ENCODE data around the gene PTPRK.

PTPRK gene

DNA sequence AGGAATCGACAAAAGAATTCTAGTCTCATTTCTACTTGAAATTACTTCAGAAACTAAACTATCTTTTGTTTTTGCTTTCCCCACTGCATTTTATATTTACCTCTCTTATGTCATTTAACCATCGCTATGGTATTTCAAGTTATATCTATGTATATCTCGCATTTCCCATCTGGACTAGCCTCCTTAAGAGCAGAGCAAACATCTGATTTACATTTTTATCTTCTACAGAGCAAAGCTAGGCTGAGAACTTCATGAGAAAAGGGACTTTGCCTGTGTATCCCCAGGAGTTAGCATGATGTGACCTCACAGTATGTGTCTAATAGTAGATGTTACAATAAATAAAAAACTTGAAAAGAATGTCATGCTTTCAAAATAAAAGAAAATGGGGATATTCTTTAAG lies 201.2 kb downstream of the PTPRK start:
- Mint-ChIP-seq H3K27ac (no peak overlapping the region), H3K4me1 (ENCODE audit: low read depth) (no peaks in the 10 kb centered on the region), H3K27me3 (no peaks in the 10 kb centered on the region), H3K36me3 (peaks cover 9% of the 10 kb centered on the region), H3K9me3 (ENCODE audit: low read depth) (no peaks in the 10 kb centered on the region), H3K4me3 (no peak overlapping the region)

DNA sequence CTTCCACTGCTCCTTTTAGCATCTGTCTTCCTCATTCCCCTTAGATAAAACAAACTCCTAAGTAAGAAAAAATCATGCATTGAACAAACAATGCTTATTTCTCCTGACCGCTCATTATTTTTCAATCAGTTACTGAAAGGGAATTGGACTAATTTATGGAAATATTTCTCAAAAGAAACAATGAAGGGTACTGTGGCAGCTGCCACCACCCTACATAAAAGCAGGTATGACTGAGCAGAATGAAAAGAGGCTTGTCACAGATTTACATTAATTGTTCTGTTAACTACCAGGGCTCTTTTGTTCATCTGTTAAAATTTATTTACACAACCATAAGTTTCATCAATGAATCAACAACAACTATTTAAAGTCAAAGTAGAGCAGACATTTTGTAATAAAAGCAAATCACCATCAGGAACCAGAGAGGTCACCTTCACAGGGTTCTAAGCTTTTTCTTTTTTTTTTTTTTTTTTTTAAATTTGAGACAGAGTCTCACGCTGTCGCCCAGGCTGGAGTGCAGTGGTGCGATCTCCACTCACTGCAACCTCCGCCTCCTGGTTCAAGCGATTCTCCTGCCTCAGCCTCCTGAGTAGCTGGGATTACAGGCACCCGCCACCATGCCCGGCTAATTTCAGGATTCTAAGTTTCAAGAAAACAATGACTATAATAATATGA lies 204.0 kb downstream of the PTPRK start:
- no peak overlapping the region for H3K4me3 Mint-ChIP-seq
- no peaks in the 10 kb centered on the region for H3K27me3 Mint-ChIP-seq
- H3K27ac Mint-ChIP-seq = no peak overlapping the region
- H3K36me3 Mint-ChIP-seq = peaks cover 5% of the 10 kb centered on the region
- no peaks in the 10 kb centered on the region for H3K9me3 Mint-ChIP-seq (ENCODE audit: low read depth)
- H3K4me1 Mint-ChIP-seq (ENCODE audit: low read depth) = peaks cover 10% of the 10 kb centered on the region

- H3K27me3 Mint-ChIP-seq = no peaks in the 10 kb centered on the region
- peaks cover 10% of the 10 kb centered on the region for H3K4me1 Mint-ChIP-seq (ENCODE audit: low read depth)
- H3K36me3 Mint-ChIP-seq = peaks cover 1% of the 10 kb centered on the region
- H3K27ac Mint-ChIP-seq = no peak overlapping the region
- no peak overlapping the region for H3K4me3 Mint-ChIP-seq
- H3K9me3 Mint-ChIP-seq (ENCODE audit: low read depth) = no peaks in the 10 kb centered on the region
Observed at GRCh38 chr6:128314190-128314589, 206.2 kb downstream of the PTPRK start.

DNA sequence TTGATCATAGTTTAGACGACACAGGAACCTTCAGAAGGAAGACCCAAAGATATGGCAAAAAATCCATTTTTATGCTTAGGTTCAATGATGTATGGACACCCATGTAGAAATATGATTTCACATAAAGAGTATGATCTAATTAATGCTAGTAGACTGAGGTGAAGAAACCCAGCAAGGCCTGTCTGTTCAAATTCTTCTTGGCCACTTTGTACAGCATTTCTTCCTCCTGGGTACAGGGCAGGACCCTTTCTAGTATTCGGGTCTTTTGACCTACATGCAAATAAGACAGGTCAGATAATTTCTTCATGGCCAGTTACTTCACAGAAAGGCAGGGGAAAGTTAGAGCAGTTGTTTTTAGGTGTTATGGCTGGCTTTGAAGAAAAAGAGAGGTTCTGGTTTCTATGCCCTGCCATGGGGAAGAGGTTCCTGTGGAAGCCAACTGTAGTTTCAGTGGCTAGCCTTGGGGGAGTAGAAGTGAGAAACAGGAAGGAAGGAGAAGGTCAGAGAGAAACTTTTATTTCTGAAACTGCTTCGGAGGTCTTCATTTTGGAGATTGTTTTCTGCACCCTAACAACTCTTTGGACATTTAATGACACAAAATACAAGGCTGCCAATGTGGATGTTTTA lies 208.3 kb downstream of the PTPRK start:
- H3K9me3 Mint-ChIP-seq (ENCODE audit: low read depth) = no peaks in the 10 kb centered on the region
- H3K4me3 Mint-ChIP-seq = no peak overlapping the region
- H3K27ac Mint-ChIP-seq = peak overlapping the region; percentile 30
- H3K27me3 Mint-ChIP-seq = no peaks in the 10 kb centered on the region
- no peaks in the 10 kb centered on the region for H3K36me3 Mint-ChIP-seq
- peaks cover 10% of the 10 kb centered on the region for H3K4me1 Mint-ChIP-seq (ENCODE audit: low read depth)

GRCh38 chr6:128310451-128310850 lies 209.9 kb downstream of the PTPRK start:
- H3K36me3 Mint-ChIP-seq = no peaks in the 10 kb centered on the region
- H3K9me3 Mint-ChIP-seq (ENCODE audit: low read depth) = no peaks in the 10 kb centered on the region
- H3K27me3 Mint-ChIP-seq = no peaks in the 10 kb centered on the region
- peaks cover 10% of the 10 kb centered on the region for H3K4me1 Mint-ChIP-seq (ENCODE audit: low read depth)
- no peak overlapping the region for H3K27ac Mint-ChIP-seq
- no peak overlapping the region for H3K4me3 Mint-ChIP-seq

DNA sequence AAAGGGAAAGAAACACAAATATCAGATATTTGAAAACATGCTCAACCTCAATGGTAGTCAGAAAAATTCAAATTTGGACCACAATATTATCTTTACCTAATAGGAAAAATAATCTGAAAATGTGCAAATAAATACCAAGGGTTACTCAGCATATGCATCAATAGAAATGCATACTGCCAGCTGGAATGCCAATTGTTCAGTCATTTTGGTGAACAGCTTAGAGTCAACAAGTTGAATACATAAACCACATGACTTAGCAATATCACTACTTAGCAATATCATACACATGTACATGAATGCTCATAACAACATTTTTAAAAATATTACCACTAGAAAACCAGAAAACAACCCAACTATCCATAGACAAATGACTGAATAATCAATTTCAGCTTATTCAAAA lies 212.7 kb downstream of the PTPRK start:
- H3K9me3 Mint-ChIP-seq (ENCODE audit: low read depth) = peaks cover 6% of the 10 kb centered on the region

DNA sequence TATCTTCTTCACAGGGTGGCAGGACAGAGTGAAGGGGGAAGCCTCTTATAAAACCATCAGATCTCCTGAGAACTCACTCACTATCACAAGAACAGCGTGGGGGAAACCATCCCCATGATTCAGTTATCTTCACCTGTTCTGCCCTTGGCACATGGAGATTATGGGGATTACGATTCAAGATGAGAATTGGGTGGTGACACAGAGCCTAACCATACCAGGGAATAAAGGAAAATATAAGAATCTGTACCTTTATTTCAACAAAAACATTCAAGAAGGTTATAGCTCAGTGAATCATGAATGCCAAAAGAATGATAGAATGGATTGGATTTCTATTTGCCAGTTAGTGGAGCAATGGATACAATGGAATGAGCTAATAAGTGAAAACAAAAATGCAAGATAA lies 214.4 kb downstream of the PTPRK start:
- Mint-ChIP-seq H3K36me3 (no peaks in the 10 kb centered on the region), H3K27ac (no peak overlapping the region), H3K9me3 (ENCODE audit: low read depth) (peaks cover 9% of the 10 kb centered on the region), H3K4me3 (no peak overlapping the region), H3K27me3 (no peaks in the 10 kb centered on the region), H3K4me1 (ENCODE audit: low read depth) (peaks cover 8% of the 10 kb centered on the region)

More for the DNA sequence above, 212.7 kb downstream of the PTPRK start:
- no peaks in the 10 kb centered on the region for H3K36me3 Mint-ChIP-seq
- no peak overlapping the region for H3K4me3 Mint-ChIP-seq
- H3K27me3 Mint-ChIP-seq = no peaks in the 10 kb centered on the region
- H3K27ac Mint-ChIP-seq = no peak overlapping the region
- H3K4me1 Mint-ChIP-seq (ENCODE audit: low read depth) = peaks cover 11% of the 10 kb centered on the region

- peaks cover 9% of the 10 kb centered on the region for H3K9me3 Mint-ChIP-seq (ENCODE audit: low read depth)
- no peak overlapping the region for H3K4me3 Mint-ChIP-seq
- no peak overlapping the region for H3K27ac Mint-ChIP-seq
- H3K36me3 Mint-ChIP-seq = no peaks in the 10 kb centered on the region
- peaks cover 8% of the 10 kb centered on the region for H3K4me1 Mint-ChIP-seq (ENCODE audit: low read depth)
- no peaks in the 10 kb centered on the region for H3K27me3 Mint-ChIP-seq
Observed at GRCh38 chr6:128305228-128305627, 215.2 kb downstream of the PTPRK start.

- no peaks in the 10 kb centered on the region for H3K36me3 Mint-ChIP-seq
- peaks cover 9% of the 10 kb centered on the region for H3K9me3 Mint-ChIP-seq (ENCODE audit: low read depth)
- H3K27me3 Mint-ChIP-seq = no peaks in the 10 kb centered on the region
- no peak overlapping the region for H3K27ac Mint-ChIP-seq
- peaks cover 8% of the 10 kb centered on the region for H3K4me1 Mint-ChIP-seq (ENCODE audit: low read depth)
- no peak overlapping the region for H3K4me3 Mint-ChIP-seq
Observed at GRCh38 chr6:128303870-128304269, 216.5 kb downstream of the PTPRK start.

GRCh38 chr6:128302942-128303341 lies 217.5 kb downstream of the PTPRK start:
- H3K4me3 Mint-ChIP-seq = no peak overlapping the region
- no peak overlapping the region for H3K27ac Mint-ChIP-seq
- peaks cover 9% of the 10 kb centered on the region for H3K9me3 Mint-ChIP-seq (ENCODE audit: low read depth)
- H3K36me3 Mint-ChIP-seq = no peaks in the 10 kb centered on the region
- peaks cover 8% of the 10 kb centered on the region for H3K4me1 Mint-ChIP-seq (ENCODE audit: low read depth)
- no peaks in the 10 kb centered on the region for H3K27me3 Mint-ChIP-seq

GRCh38 chr6:128295670-128296069 lies 224.7 kb downstream of the PTPRK start:
- Mint-ChIP-seq H3K27ac (no peak overlapping the region), H3K36me3 (peaks cover 9% of the 10 kb centered on the region), H3K4me1 (ENCODE audit: low read depth) (no peaks in the 10 kb centered on the region), H3K27me3 (no peaks in the 10 kb centered on the region), H3K9me3 (ENCODE audit: low read depth) (peaks cover 4% of the 10 kb centered on the region), H3K4me3 (no peak overlapping the region)

- Mint-ChIP-seq H3K4me3 (no peak overlapping the region), H3K4me1 (ENCODE audit: low read depth) (peaks cover 10% of the 10 kb centered on the region), H3K27ac (no peak overlapping the region), H3K27me3 (no peaks in the 10 kb centered on the region), H3K36me3 (peaks cover 12% of the 10 kb centered on the region), H3K9me3 (ENCODE audit: low read depth) (no peaks in the 10 kb centered on the region)
Observed at GRCh38 chr6:128290221-128290620, 230.2 kb downstream of the PTPRK start.

DNA sequence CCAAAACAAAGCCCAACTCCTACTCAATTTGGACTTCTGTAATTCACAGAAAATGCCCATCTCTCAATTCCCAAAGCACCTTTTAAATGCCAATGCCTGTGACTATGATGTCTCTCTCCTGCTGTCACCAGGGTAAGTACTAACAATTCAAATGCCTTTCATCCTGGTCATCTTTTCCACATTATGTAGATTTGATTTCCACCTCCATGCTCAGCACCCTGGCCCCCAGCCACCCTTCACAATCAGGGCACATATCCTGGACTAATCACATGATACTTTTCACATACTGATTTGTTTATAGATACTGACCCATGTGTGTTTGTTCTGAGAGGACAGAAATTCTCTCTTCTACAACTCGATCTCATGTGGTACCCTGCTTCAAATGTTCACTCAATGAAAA lies 236.3 kb downstream of the PTPRK start:
- peak overlapping the region; percentile 28 for H3K27ac Mint-ChIP-seq
- no peaks in the 10 kb centered on the region for H3K27me3 Mint-ChIP-seq
- peaks cover 7% of the 10 kb centered on the region for H3K36me3 Mint-ChIP-seq
- H3K4me3 Mint-ChIP-seq = no peak overlapping the region
- H3K4me1 Mint-ChIP-seq (ENCODE audit: low read depth) = peaks cover 10% of the 10 kb centered on the region
- no peaks in the 10 kb centered on the region for H3K9me3 Mint-ChIP-seq (ENCODE audit: low read depth)

- H3K4me1 Mint-ChIP-seq (ENCODE audit: low read depth) = peaks cover 10% of the 10 kb centered on the region
- no peaks in the 10 kb centered on the region for H3K9me3 Mint-ChIP-seq (ENCODE audit: low read depth)
- no peaks in the 10 kb centered on the region for H3K27me3 Mint-ChIP-seq
- peaks cover 7% of the 10 kb centered on the region for H3K36me3 Mint-ChIP-seq
- no peak overlapping the region for H3K27ac Mint-ChIP-seq
- H3K4me3 Mint-ChIP-seq = no peak overlapping the region
Observed at GRCh38 chr6:128282961-128283360, 237.4 kb downstream of the PTPRK start.

DNA sequence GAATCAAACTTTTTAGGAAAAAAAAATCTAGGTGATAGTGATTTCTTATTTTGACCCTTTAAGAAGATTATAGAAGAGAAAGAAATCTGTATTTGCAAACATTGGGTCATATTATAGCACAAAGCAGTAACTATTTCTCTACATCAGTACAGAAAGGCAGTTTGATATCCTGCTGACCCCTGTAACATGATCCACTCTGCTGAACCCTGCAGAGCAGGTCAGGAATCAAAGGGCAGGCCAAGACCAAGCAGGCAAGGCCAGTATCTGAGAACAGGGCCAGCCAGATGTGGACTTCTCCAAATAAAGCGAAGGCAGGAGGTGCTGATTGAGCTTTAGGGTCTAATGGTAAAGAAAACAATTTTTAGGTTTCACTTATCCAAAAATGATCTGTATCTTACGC lies 239.4 kb downstream of the PTPRK start:
- Mint-ChIP-seq H3K4me3 (no peak overlapping the region), H3K36me3 (no peaks in the 10 kb centered on the region), H3K27ac (no peak overlapping the region), H3K27me3 (no peaks in the 10 kb centered on the region), H3K9me3 (ENCODE audit: low read depth) (no peaks in the 10 kb centered on the region), H3K4me1 (ENCODE audit: low read depth) (no peaks in the 10 kb centered on the region)

DNA sequence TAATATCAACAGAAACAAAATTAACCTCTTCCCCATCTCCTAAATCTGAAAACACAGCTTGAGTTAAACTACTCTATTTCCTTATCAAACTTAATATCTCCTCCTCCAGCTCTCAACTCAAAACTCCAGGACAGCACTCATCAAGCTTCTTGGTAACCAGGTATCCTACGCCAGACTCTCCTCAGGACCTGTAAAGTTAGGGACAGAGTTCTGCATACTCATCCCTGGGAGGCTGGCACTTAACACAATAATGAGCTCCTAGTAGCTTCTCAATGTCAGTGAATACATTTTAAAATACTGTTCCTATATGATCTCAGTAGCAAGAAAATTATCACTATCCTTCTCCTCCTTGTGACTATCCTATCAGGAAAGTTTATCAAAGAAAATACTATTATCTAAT lies 240.3 kb downstream of the PTPRK start:
- Mint-ChIP-seq H3K9me3 (ENCODE audit: low read depth) (no peaks in the 10 kb centered on the region), H3K4me1 (ENCODE audit: low read depth) (peaks cover 4% of the 10 kb centered on the region), H3K36me3 (no peaks in the 10 kb centered on the region), H3K27me3 (no peaks in the 10 kb centered on the region), H3K27ac (no peak overlapping the region), H3K4me3 (no peak overlapping the region)
